HL-60 (cell line): ENCODE data around the gene BPIFB2.
"Not testable (repeated sequence)": the region's sequence is repeated elsewhere in the genome, so short reads cannot be mapped to it uniquely, and the experiment has no call there.

ENCODE experiments used
- DNase-seq, 2 experiments: peaks; one replicate each; pipeline ENCODE4 v3.0.0-alpha.2; 2010 to 2020; ENCODE audit warnings: low read depth in 1 of 2, low spot score in 1 of 2
- H3K27ac ChIP-seq: fragments of 250-450 bp; sonication (Bioruptor Pico); replicated peaks from 2 replicates; pipeline ENCODE4 v1.5.1; 2020; ENCODE audit warnings: mild to moderate bottlenecking, moderate library complexity
- H3K27me3 ChIP-seq: fragments of 250-450 bp; sonication (Bioruptor Pico); 2 replicates; pipeline ENCODE4 v1.5.1; 2021; ENCODE audit warnings: mild to moderate bottlenecking, moderate library complexity; ENCODE audit not compliant: insufficient read depth, poor library complexity, severe bottlenecking
- H3K4me3 ChIP-seq: replicated peaks from 2 replicates; pipeline ENCODE4 v1.5.1; 2011; ENCODE audit warnings: mild to moderate bottlenecking, control low read depth, low read length; ENCODE audit not compliant: insufficient read depth
- CTCF ChIP-seq: IDR thresholded peaks from one replicate; pipeline ENCODE4 v1.5.1; 2011; ENCODE audit warnings: low read length, control low read depth, inconsistent platforms; ENCODE audit not compliant: insufficient read depth
- GABPA ChIP-seq: IDR thresholded peaks from 2 replicates; pipeline ENCODE4 v1.6.1; 2012; ENCODE audit warnings: low read depth
- POLR2AphosphoS5 ChIP-seq: IDR thresholded peaks from 2 replicates; pipeline ENCODE4 v1.6.1; 2012; ENCODE audit warnings: low read depth
- REST ChIP-seq: IDR thresholded peaks from 2 replicates; pipeline ENCODE4 v1.6.1; 2012; ENCODE audit warnings: low read depth; ENCODE audit not compliant: insufficient replicate concordance
- SPI1 ChIP-seq: IDR thresholded peaks from 2 replicates; pipeline ENCODE4 v1.6.1; 2012; ENCODE audit warnings: low read depth, mild to moderate bottlenecking, borderline replicate concordance

Gene BPIFB2

GRCh38 chr20:32974204-32975064, 33.1 kb upstream of the BPIFB2 start:
- H3K4me3 ChIP-seq, DNase-seq, H3K27ac ChIP-seq, H3K27me3 ChIP-seq: not testable (repeated sequence)

GRCh38 chr20:32975121-32975520, 32.4 kb upstream of the BPIFB2 start:
- H3K27ac ChIP-seq, DNase-seq, H3K4me3 ChIP-seq, H3K27me3 ChIP-seq: not testable (repeated sequence)

GRCh38 chr20:32975698-32976674, 31.5 kb upstream of the BPIFB2 start:
- Histone ChIP-seq H3K27me3 (no peaks in the 10 kb centered on the region), H3K27ac (no peak overlapping the region), H3K4me3 (no peak overlapping the region)
- DNase-seq, result no peak
- TF ChIP-seq SPI1, result no peak
- no peak for TF ChIP-seq REST
- no peak for TF ChIP-seq POLR2AphosphoS5
- no peak for TF ChIP-seq CTCF
- no peak for TF ChIP-seq GABPA

- no peak overlapping the region for H3K27ac ChIP-seq
- no peak overlapping the region for H3K4me3 ChIP-seq
- DNase-seq, result no peak
- H3K27me3 ChIP-seq, result no peaks in the 10 kb centered on the region
- TF ChIP-seq CTCF (no peak), POLR2AphosphoS5 (no peak), REST (no peak), GABPA (no peak), SPI1 (no peak)
Measured at GRCh38 chr20:32976746-32977145, 30.8 kb upstream of the BPIFB2 start.
